Activated T-cell treated with anti-CD3 and anti-CD28 coated beads for 24 hours (primary cell): ENCODE results near the gene DNAH10.
A peak's percentile ranks its signal among the peaks of the same experiment; 100 is the strongest.

Experiments
- DNase-seq: peaks from one replicate; pipeline ENCODE4 v3.0.0-alpha.2; 2020; ENCODE audit warnings: low read depth

Gene DNAH10

DNA sequence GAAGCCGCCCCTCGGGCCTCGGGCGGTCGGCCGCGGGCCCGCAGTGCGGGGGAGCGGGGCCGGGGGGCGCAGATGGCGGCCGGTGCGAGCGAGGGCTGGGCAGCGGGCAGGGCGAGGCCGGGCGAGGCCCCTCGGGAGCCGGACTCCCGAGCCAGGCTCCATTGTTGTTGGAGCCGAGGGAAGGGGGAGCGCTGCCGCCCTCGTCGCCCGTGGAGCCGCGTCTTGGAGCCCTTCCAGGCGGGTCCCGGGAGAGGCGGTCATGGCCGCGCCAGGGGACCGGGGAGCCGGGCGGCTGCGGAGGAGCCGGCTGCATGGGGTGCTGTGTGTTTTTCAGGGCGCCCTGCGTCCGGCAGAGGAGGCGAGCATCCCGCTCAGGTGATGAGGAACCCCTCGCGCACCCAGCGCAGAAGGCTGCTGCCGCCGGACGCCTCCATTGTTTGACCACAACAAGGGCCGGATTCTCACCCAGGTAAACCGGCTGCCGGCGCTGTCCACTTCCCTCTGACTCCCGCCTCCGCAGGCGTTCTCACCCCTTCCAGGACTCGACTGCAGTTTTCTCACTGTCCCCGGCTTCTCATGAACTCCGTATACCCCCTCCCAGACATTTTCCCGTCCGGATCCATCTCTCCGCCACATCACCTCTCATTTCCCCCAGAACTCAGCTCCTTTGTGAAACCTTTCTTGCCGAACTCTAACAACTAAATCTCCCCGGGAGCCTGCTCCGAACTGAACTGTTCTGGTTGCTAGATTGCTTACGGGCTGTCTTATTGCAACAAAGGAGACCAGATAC lies 211.6 kb downstream of the DNAH10 start:
- no peak for DNase-seq

DNA sequence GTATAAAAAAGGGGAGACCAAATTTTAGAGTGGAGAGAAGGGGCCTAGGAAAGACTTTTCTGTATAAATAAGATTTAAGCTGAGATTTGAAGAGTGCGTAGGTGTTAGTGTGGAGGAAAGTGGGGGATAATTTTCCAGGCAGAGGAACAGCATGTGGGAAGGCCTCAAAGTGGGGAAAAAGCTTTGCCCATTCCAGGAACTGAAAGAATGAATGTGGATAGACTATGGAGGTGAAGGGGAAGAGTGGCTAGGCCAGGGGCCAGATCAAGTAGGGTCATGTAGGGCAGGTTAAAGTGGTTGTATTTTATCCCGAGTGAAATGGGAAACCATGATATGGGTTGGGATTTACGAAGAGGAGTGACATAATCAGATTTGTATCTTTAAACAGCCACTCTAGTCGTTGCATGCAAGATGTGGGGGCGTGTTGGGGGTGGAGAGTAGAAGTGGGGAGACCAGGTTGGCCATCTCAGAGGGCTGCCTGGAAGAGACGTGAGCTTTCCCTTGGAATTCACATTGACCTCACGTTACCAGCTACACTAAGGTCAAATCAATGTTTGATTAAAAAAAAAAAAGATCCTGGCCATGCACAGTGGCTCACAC lies 214.2 kb downstream of the DNAH10 start:
- no peak for DNase-seq

- no peak for DNase-seq
Observed at GRCh38 chr12:123979566-123979965, 217.5 kb downstream of the DNAH10 start.

GRCh38 chr12:123982269-123982668 lies 220.2 kb downstream of the DNAH10 start:
- DNase-seq: no peak

DNA sequence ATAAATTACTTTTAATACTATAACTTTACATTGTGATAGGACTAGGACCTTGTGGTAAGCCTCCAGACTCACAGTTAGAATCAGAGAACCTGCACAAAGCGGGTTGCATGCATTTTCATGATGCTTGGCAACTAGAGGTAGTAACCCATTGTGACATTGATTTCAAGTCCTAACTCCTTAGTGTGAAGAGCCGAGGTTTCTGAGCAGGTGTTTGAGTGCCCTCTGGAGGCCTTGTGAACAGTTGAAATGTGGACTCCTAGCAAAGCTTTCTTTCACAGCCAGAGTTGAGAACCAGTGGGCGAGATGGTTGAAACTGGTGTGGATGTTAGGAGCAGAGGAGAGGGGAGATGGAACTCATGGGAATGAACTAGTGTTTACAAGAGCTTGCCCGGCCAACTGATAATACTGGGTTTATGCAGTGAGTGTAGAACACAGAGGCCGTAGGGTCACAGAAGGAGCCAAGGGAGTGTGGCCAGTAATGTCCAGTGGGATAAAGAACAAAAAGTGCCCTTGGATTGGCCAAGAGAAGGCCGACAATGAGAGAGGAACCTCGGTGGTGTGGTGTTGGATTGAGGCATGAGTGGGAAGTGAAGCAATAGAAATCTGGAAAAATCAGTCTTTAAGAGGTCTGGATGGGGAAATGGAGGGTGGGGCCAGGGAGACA lies 221.9 kb downstream of the DNAH10 start:
- peak; percentile 31 for DNase-seq

- no peak for DNase-seq
Observed at GRCh38 chr12:123984903-123985302, 222.8 kb downstream of the DNAH10 start.
